ENCODE measurements around the gene KLF2. TPM values are rescaled to one million over a fixed set of nuclear protein-coding genes. Genes with fewer than 3 reads are reported as not detected.

Gene KLF2
- total and polyA plus RNA-seq, 8 donors, result 3.1 to 12.0 (median 5.2) TPM

DNA sequence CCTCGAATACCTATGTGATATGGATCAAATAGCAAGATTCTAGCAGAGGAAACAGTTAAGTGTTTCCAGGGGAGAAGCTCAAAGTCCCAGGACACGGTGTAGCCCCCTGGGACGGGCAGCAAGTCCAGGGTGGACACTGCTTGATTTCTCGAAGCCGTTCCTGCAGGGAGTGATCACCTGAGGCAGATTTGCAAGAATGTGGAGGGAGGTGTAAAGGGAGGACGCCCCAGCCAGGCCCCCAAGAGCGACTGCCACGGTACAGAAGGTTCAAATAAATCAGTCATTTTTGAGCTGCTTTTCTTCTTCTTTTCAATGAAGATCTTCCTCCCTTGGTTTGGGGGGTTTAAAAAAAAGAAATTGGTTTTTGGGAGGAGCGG, 41.4 kb downstream of the KLF2 start:
- no peaks in the 10 kb centered on the region for H3K36me3 ChIP-seq
- intact Hi-C loops (cut with DNase I), result no loop called here
- DNase-seq (peak in 1 of 6 donors; percentile 8), FAIRE-seq (no peak), ATAC-seq (no peak)
- H3K4me3 ChIP-seq, result no peak overlapping the region
- H3K9me3 ChIP-seq, result no peaks in the 10 kb centered on the region
- no peaks in the 10 kb centered on the region for H3K27me3 ChIP-seq
- TF ChIP-seq, protein P1, sequence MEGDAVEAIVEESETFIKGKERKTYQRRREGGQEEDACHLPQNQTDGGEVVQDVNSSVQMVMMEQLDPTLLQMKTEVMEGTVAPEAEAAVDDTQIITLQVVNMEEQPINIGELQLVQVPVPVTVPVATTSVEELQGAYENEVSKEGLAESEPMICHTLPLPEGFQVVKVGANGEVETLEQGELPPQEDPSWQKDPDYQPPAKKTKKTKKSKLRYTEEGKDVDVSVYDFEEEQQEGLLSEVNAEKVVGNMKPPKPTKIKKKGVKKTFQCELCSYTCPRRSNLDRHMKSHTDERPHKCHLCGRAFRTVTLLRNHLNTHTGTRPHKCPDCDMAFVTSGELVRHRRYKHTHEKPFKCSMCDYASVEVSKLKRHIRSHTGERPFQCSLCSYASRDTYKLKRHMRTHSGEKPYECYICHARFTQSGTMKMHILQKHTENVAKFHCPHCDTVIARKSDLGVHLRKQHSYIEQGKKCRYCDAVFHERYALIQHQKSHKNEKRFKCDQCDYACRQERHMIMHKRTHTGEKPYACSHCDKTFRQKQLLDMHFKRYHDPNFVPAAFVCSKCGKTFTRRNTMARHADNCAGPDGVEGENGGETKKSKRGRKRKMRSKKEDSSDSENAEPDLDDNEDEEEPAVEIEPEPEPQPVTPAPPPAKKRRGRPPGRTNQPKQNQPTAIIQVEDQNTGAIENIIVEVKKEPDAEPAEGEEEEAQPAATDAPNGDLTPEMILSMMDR (IDR thresholded peaks at IDR 0.05), result no peak
- no peak overlapping the region for H3K27ac ChIP-seq
- WGBS, 2 donors, result 73 to 83% methylated on average over 9 of the region's 9 CpGs
- peaks cover 7 to 18% (median 11%) of the 10 kb centered on the region in 3 donors for H3K4me1 ChIP-seq

DNA sequence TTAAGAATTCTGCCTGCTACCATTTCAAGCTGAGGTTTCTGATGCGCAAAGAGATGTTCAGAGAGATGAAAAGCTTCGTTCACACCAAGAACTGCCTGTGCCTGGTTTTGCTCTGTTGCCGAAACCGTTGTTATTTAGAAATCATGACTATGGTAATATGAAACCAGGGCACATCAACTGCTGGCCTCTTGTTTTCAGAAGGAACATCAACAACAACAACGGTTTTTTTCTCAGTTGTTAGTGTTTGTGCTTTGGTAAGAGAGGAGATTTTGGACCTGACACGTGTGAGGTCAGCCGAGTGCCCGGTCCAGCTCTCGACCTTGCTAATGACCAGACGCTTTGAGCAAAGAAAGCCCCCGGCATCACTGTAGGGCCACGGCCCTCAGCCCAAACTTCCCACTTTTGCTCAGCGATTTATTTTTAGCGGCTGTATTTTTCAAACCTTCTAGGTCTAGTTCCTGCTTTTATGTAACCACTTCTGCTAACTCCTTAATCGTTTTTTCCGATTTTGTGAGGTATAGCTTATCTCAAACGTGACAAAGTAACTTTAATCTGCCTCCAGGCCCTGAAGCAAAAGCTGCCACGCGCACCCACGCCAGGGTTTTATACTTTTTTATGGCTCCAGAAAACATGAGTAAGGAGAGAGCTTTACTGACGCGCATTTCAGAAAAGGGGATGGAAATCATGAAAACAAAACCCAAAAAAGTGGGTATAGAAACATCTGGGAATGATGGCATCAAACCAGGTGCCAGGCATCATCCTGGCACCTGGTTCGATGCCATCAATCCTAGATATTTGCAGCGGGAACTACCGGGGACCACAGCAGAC, 42.0 kb downstream of the KLF2 start:
- TF ChIP-seq, protein P1 (IDR thresholded peaks at IDR 0.05), result no peak
- intact Hi-C loops (cut with DNase I), result no loop called here

DNA sequence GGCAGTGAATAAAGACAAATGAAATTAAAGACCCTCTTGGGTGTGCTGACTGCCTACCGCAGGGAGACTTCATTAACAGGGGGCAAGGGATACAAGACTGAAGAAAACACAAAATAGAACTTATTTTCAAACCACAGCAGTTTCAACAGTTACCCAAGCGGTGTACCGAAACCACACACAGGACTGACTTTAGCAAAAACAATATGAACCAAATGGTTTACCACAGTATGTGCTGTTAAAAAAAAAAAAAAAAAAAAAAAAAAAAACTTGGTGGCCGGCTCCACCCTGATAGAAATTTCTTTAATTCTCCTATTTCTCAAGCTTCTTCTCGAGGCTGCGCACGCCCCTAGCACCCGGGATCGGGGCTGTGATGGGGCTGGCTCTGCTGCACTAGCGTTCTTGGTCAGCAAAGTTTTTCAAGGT, 42.6 kb downstream of the KLF2 start:
- peaks cover 7 to 18% (median 11%) of the 10 kb centered on the region in 3 donors for H3K4me1 ChIP-seq

More for the DNA sequence above, 42.0 kb downstream of the KLF2 start:
- Histone ChIP-seq H3K4me1 (peaks cover 7 to 18% (median 11%) of the 10 kb centered on the region in 3 donors), H3K27ac (no peak overlapping the region), H3K27me3 (no peaks in the 10 kb centered on the region), H3K9me3 (no peaks in the 10 kb centered on the region), H3K36me3 (no peaks in the 10 kb centered on the region), H3K4me3 (no peak overlapping the region)
- ATAC-seq (no peak), DNase-seq (peak in 1 of 6 donors; percentile 12), FAIRE-seq (no peak)
- 85 to 90% methylated on average over 25 of the region's 25 CpGs for WGBS, 2 donors

DNA sequence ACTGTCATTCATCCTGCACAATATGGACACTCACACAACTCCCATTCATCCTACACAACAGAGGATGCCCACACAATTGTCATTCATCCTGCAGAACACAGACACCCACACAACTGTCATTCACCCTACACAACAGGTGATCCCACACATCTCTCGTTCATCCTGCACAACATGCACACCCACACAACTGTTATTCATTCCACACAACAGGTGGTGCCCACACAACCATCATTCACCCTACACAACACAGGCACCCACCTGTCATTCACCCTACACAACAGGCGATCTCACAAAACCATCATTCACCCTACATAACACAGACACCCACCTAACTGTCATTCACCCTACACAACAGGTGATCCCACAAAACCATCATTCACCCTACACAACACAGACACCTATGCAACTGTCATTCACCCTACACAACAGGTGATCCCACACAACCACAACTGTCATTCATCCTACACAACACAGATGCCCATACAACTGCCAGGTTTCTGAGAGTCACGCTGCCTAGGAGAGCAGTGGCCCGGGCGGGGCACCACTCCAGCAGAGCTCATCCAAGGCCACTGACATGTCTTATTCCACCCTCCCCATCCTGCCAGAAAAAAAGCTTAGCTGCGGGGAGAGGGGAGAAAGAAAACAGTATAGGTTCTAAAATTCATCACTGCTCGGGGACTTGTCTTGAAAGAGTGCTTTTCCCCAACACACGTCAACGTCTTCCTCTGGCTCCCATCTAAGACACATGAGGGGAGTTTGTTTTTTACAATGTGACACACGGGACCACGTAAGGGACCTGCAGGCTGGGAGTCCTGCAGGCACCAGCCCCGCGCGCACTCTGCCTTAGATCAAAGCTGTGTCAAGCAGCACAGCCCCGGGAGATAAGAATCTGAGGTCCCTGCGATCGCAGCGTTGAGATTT, 44.0 kb downstream of the KLF2 start:
- Histone ChIP-seq H3K27me3 (no peaks in the 10 kb centered on the region), H3K27ac (no peak overlapping the region), H3K9me3 (no peaks in the 10 kb centered on the region), H3K4me3 (no peak overlapping the region), H3K4me1 (peaks cover 2 to 5% (median 3%) of the 10 kb centered on the region in 3 donors), H3K36me3 (no peaks in the 10 kb centered on the region)
- ATAC-seq (no peak), FAIRE-seq (no peak), DNase-seq (no peak)
- intact Hi-C loops (cut with DNase I), result no loop called here
- TF ChIP-seq, protein P1 (IDR thresholded peaks at IDR 0.05), result no peak
- WGBS, 2 donors, result 82 to 86% methylated on average over 18 of the region's 18 CpGs

More for the DNA sequence above, 42.6 kb downstream of the KLF2 start:
- Histone ChIP-seq H3K4me3 (no peak overlapping the region), H3K9me3 (no peaks in the 10 kb centered on the region), H3K36me3 (no peaks in the 10 kb centered on the region), H3K27ac (no peak overlapping the region), H3K27me3 (no peaks in the 10 kb centered on the region)
- DNase-seq (peak in 1 of 6 donors; percentile 10), ATAC-seq (no peak), FAIRE-seq (no peak)
- intact Hi-C loops (cut with DNase I), result no loop called here
- TF ChIP-seq, protein P1 (IDR thresholded peaks at IDR 0.05), result no peak
- 90 to 91% methylated on average over 10 of the region's 10 CpGs for WGBS, 2 donors

Measured in pancreas (tissue), 10 donors.